NCI-H187 treated with DMSO at 0.1 percent for 48 hours (cell line): ENCODE data around the gene PFDN4.

ENCODE experiments used
- DNase-seq: peaks from one replicate; lab custom pipeline; 2025; lab: John Stamatoyannopoulos, UW

Gene PFDN4

GRCh38 chr20:54200487-54201267, 7.2 kb upstream of the PFDN4 start:
- DNase-seq = no peak

GRCh38 chr20:54201268-54201846, 6.5 kb upstream of the PFDN4 start:
- DNase-seq = no peak

DNA sequence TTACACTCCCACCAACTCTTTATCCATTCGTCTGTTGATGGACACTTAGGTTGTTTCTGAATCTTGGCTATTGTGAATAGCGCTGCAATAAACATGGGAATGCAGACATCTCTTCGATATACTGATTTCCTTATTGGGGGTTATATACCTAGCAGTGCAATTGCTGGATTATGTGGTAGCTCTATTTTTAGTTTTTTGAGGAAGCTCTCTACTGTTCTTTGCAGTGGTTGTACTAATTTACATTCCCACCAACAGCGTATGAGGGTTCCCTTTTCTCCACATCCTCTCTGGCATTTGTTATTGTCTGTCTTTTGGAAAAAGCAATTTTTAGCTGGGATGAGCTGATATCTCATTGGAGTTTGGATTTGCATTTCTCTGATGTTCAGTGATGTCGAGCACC, 4.6 kb upstream of the PFDN4 start:
- no peak for DNase-seq

DNA sequence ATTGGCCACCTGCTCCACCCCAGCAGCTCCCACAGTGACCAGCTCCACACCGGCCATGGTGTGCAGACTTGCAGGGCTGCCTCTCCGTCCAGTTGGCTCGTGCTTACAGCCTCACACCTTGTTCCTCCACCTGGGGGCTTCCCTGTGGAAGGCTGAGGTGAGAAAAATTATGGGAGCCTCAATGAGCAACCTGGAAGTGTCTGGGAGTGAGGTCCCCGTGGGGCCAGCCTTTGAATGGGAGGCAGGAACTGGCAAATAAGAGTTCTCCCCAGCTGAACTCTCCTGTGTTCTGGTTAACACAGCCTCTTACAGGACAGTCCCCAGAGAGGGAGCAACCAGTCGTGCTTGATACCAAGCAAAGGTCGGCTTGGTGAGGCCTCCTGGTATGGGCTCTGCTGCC, 3.8 kb upstream of the PFDN4 start:
- no peak for DNase-seq

GRCh38 chr20:54204481-54204880, 3.4 kb upstream of the PFDN4 start:
- no peak for DNase-seq

DNA sequence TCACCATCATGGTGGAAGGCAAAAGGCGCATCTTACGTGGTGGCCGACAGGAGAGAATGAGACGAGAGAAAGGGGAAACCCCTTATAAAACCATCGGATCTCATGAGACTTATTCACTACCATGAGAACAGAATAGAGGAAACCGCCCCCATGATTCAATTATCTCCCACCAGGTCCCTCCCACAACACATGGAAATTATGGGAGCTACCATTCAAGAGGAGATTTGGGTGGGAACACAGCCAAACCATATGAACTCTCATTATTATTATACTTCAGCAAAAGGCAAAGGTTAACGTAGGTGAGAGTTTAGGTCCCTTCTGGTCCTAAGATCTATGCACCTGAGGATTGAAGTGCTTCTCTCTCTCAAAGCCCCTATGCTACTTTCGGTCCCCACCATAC, 2.4 kb upstream of the PFDN4 start:
- no peak for DNase-seq

DNA sequence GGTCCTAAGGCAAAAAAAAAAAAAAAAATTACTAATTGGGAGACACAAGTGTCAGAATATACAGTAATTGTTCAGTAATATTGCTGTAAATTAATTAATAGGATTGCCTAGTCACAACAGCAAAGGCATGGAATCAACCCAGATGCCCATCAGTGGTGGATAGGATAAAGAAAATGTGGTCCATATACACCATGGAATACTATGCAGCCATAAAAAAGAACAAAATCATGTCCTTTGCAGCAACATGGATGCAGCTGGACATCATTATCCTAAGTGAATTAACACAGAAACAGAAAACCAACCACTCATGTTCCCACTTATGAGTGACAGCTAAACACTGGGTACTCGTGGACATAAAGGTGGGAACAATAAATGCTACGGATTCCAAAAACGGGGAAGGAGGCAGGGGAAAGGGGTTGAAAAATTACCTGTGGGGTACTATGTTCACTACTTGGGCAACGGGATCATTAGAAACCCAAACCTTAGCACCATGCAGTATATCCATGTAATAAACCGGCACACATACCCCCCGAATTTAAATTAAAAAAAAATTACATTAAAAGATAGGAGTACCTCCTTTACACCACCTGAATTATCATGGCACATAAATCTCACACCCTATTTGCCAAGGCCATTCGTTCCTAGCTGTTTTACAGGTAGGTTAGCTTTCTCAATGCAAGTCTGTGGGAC, 689 bp upstream of the PFDN4 start:
- no peak for DNase-seq

- DNase-seq = no peak
Measured at GRCh38 chr20:54208548-54209176, 775 bp downstream of the PFDN4 start.

GRCh38 chr20:54209216-54209813, 1.4 kb downstream of the PFDN4 start:
- no peak for DNase-seq

GRCh38 chr20:54212226-54212625, 4.3 kb downstream of the PFDN4 start:
- no peak for DNase-seq

DNA sequence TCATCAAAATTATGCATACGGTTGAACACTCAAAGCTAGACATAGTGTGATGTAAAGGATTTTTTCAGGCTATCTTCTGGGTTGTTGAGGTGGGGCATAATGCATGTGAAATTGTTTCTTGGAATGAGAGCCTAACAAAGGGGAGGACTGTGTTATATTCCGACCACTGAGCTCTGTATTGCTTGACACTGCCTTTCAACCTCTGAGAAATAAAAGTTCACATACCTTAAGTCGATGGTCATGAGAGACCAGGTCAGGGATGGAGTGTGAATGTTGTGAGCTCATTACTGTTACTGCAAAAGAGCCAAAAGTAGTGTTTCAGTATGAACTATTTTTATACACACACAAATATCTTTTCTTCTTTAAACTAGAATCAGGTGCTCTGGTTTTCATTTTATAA, 5.0 kb downstream of the PFDN4 start:
- no peak for DNase-seq

- no peak for DNase-seq
Measured at GRCh38 chr20:54214566-54214965, 6.7 kb downstream of the PFDN4 start.

- DNase-seq = no peak
Measured at GRCh38 chr20:54215157-54215789, 7.4 kb downstream of the PFDN4 start.

- DNase-seq = no peak
Measured at GRCh38 chr20:54217762-54218161, 9.9 kb downstream of the PFDN4 start.

- no peak for DNase-seq
Measured at GRCh38 chr20:54218470-54218869, 10.6 kb downstream of the PFDN4 start.

GRCh38 chr20:54219751-54220426, 12.0 kb downstream of the PFDN4 start:
- no peak for DNase-seq

GRCh38 chr20:54220722-54221121, 12.8 kb downstream of the PFDN4 start:
- DNase-seq = no peak

DNA sequence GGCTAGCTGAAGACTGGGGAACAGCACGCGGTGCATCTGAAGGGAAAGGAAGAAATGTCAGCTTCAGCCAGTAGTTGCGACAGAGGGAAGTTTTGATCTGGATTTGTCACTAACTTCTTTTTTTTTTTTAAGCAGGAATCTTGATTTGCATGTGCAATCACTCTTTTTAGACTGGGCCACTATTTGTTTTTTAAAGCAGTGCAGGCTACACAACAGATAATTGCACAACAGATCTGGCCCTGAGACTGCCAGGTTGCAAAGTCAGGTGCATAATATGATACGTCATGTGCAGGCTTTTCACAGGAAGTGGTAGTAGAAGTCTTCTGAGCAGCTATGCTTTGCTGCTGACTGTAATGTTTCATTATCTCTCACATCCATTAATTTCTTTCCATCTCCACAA, 13.5 kb downstream of the PFDN4 start:
- no peak for DNase-seq

GRCh38 chr20:54221996-54222890, 14.4 kb downstream of the PFDN4 start:
- DNase-seq = no peak

DNA sequence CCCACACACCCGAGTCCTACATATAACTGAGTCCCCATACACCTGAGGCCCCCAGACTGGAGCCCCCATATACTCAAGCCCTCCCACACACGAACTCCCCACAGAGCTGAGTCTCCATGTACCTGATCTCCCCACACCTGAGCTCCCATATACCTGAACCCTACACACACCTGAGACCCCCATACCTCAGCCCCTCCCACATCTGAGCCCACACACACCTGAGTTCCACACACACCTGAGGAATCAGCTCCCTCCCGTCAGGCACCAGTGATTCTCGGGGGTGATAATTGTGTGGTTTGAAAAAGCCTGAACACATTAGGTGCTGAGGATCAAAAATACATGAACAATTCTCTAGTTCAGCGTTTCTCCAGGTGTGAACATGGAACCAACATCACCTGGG, 15.4 kb downstream of the PFDN4 start:
- DNase-seq = no peak
